Measurements from ENCODE around the gene PTTG2.
"Not testable (repeated sequence)": the region's sequence is repeated elsewhere in the genome, so short reads cannot be mapped to it uniquely, and the experiment has no call there.

Gene PTTG2

GRCh38 chr4:37956941-37957340, 3.3 kb upstream of the PTTG2 start:
- no peak for DNase-seq (ENCODE audit: low spot score)

GRCh38 chr4:37958932-37959331, 1.3 kb upstream of the PTTG2 start:
- DNase-seq (ENCODE audit: low spot score) = no peak

- no peak for DNase-seq (ENCODE audit: low spot score)
Measured at GRCh38 chr4:37960679-37961450, 667 bp downstream of the PTTG2 start.

GRCh38 chr4:37964734-37965457, 4.7 kb downstream of the PTTG2 start:
- DNase-seq (ENCODE audit: low spot score) = no peak

- DNase-seq (ENCODE audit: low spot score) = no peak
Measured at GRCh38 chr4:37966044-37966443, 5.8 kb downstream of the PTTG2 start.

GRCh38 chr4:37967736-37968135, 7.5 kb downstream of the PTTG2 start:
- DNase-seq (ENCODE audit: low spot score) = no peak

- no peak for DNase-seq (ENCODE audit: low spot score)
Measured at GRCh38 chr4:37968747-37969146, 8.5 kb downstream of the PTTG2 start.

GRCh38 chr4:37970702-37971101, 10.5 kb downstream of the PTTG2 start:
- peak; percentile 17 for DNase-seq (ENCODE audit: low spot score)

- DNase-seq (ENCODE audit: low spot score) = no peak
Measured at GRCh38 chr4:37971202-37971601, 11.0 kb downstream of the PTTG2 start.

- no peak for DNase-seq (ENCODE audit: low spot score)
Measured at GRCh38 chr4:37973441-37973840, 13.2 kb downstream of the PTTG2 start.

- not testable (repeated sequence) for DNase-seq (ENCODE audit: low spot score)
Measured at GRCh38 chr4:37975321-37975822, 15.2 kb downstream of the PTTG2 start.

GRCh38 chr4:37976507-37976906, 16.3 kb downstream of the PTTG2 start:
- DNase-seq (ENCODE audit: low spot score) = peak; percentile 5

GRCh38 chr4:37976991-37977470, 16.8 kb downstream of the PTTG2 start:
- DNase-seq (ENCODE audit: low spot score) = peak; percentile 54

- peak; percentile 69 for DNase-seq (ENCODE audit: low spot score)
Measured at GRCh38 chr4:37977471-37978247, 17.5 kb downstream of the PTTG2 start.

GRCh38 chr4:37978248-37978924, 18.2 kb downstream of the PTTG2 start:
- DNase-seq (ENCODE audit: low spot score) = no peak

GRCh38 chr4:37980246-37980645, 20.0 kb downstream of the PTTG2 start:
- DNase-seq (ENCODE audit: low spot score) = no peak

GRCh38 chr4:37981425-37981824, 21.2 kb downstream of the PTTG2 start:
- no peak for DNase-seq (ENCODE audit: low spot score)

GRCh38 chr4:37981844-37982720, 21.9 kb downstream of the PTTG2 start:
- no peak for DNase-seq (ENCODE audit: low spot score)

- DNase-seq (ENCODE audit: low spot score) = no peak
Measured at GRCh38 chr4:37982736-37983135, 22.5 kb downstream of the PTTG2 start.

GRCh38 chr4:37983951-37984350, 23.8 kb downstream of the PTTG2 start:
- DNase-seq (ENCODE audit: low spot score) = no peak
